Lower leg skin (tissue), 3 donors: ENCODE measurements around the gene TMEM272.

Experiments
- CTCF ChIP-seq, 3 donors: fragments of 450-650 bp; IDR thresholded peaks; one replicate each; pipeline ENCODE4 v1.5.1; 2016; ENCODE audit warnings: antibody characterized with exemption in 3 of 3, mild to moderate bottlenecking in 3 of 3, moderate library complexity in 2 of 3
- POLR2A ChIP-seq, 2 donors: fragments of 450-650 bp; IDR thresholded peaks; one replicate each; pipeline ENCODE4 v1.6.1; 2016 to 2017; ENCODE audit warnings: antibody characterized with exemption in 2 of 2, mild to moderate bottlenecking in 1 of 2, moderate library complexity in 1 of 2

GRCh38 chr13:51873117-51873798 is 28.3 kb upstream of the TMEM272 start:
- TF ChIP-seq CTCF (IDR thresholded peaks at IDR 0.05) (no peak), POLR2A (IDR thresholded peaks at IDR 0.05) (no peak)
